ENCODE results near the gene ZFP3. TPM values are rescaled to one million over a fixed set of nuclear protein-coding genes. Genes with fewer than 3 reads are reported as not detected.

Gene ZFP3
- total and polyA plus RNA-seq, 2 of the 4 experiments (the other 2 are of a cell fraction), result 0.54 to 0.75 TPM

GRCh38 chr17:5118219-5118618 lies 40.0 kb downstream of the ZFP3 start:
- Histone ChIP-seq H3K9me1 (ENCODE audit: insufficient read depth, low read length) (no peaks in the 10 kb centered on the region), H2BK120ac (ENCODE audit: low read depth, low read length) (no peak overlapping the region), H4K5ac (ENCODE audit: low read depth, low read length) (no peak overlapping the region), H3K56ac (ENCODE audit: extremely low read depth, insufficient read depth, low read length) (no peak overlapping the region), H4K8ac (ENCODE audit: low read depth in 2 of 2, low read length in 2 of 2) (no peak overlapping the region), H3K23ac (ENCODE audit: low read depth, low read length) (no peak overlapping the region), H3K18ac (ENCODE audit: low read depth, low read length) (no peak overlapping the region), H2AK9ac (replicated peaks; ENCODE audit: low read depth, low read length, poor library complexity) (no peak overlapping the region), H3K27ac (ENCODE audit: insufficient read depth, low read length) (no peak overlapping the region), H4K91ac (ENCODE audit: insufficient read depth, low read depth, low read length) (no peak overlapping the region), H2AK5ac (ENCODE audit: low read depth, low read length) (no peak overlapping the region), H2AFZ (replicated peaks; ENCODE audit: low read length, poor library complexity) (no peak overlapping the region), H2BK5ac (ENCODE audit: low read depth, low read length, poor library complexity, severe bottlenecking) (no peak overlapping the region), H3K4me2 (ENCODE audit: low read depth, low read length) (no peak overlapping the region), H3K4me1 (ENCODE audit: control insufficient read depth, insufficient read depth, low read length) (no peaks in the 10 kb centered on the region), H3K14ac (replicated peaks; ENCODE audit: low read depth, low read length) (no peak overlapping the region), H3K36me3 (ENCODE audit: control insufficient read depth, insufficient read depth, low read length) (no peaks in the 10 kb centered on the region), H3K4me3 (ENCODE audit: insufficient read depth, low read depth, low read length) (no peak overlapping the region), H2BK15ac (ENCODE audit: low read depth, low read length) (no peak overlapping the region), H3K9ac (ENCODE audit: low read depth, low read length) (no peak overlapping the region), H3K4ac (ENCODE audit: low read depth, low read length) (no peak overlapping the region), H3K27me3 (ENCODE audit: control insufficient read depth, insufficient read depth, low read length) (peaks cover 56% of the 10 kb centered on the region), H3K79me1 (ENCODE audit: low read depth in 1 of 2, low read length in 2 of 2) (no peaks in the 10 kb centered on the region), H3K9me3 (ENCODE audit: control insufficient read depth, insufficient read depth, low read length) (peaks cover 19% of the 10 kb centered on the region), H4K20me1 (ENCODE audit: insufficient read depth, low read length) (no peaks in the 10 kb centered on the region), H2BK20ac (ENCODE audit: low read depth, low read length) (no peak overlapping the region)
- WGBS, 2 experiments (ENCODE audit: extremely low coverage in 2 of 2, insufficient read length in 1 of 2), result 86% methylated on average over 1 of the region's 6 CpGs; no CpG with 5 or more reads in 1 of the 2 experiments
- POLR2A ChIA-PET (ENCODE audit: unreplicated experiment), result no interaction called here
- ATAC-seq (ENCODE audit: low read depth), result no peak
- TF ChIP-seq SMC3 (IDR thresholded peaks at IDR 0.05; ENCODE audit: low read depth, low read length) (no peak), CEBPB (IDR thresholded peaks at IDR 0.05; ENCODE audit: low read depth, low read length) (no peak), MAZ (IDR thresholded peaks at IDR 0.05; ENCODE audit: borderline replicate concordance, low read depth, low read length) (no peak), MXI1 (IDR thresholded peaks at IDR 0.05; ENCODE audit: borderline replicate concordance, low read depth, low read length) (no peak), POLR2A (IDR thresholded peaks at IDR 0.05; ENCODE audit: low read depth, low read length) (no peak)
- in situ Hi-C loops (cut with MboI; ENCODE audit: low sequenced_read_pairs), result no loop called here
- intact Hi-C loops (cut with micrococcal nuclease), result no loop called here
- dilution Hi-C loops (cut with HindIII; ENCODE audit: low sequenced_read_pairs, unreplicated experiment), result no loop called here
- CTCF ChIA-PET, result no interaction called here
- no TSS peak for BruUV-seq (replicated peaks)
- no peak for DNase-seq
